H1 (cell line): ENCODE results near the gene ITFG2. TPM values are rescaled to one million over a fixed set of nuclear protein-coding genes. Genes with fewer than 3 reads are reported as not detected.

Experiments
- CTCF ChIA-PET: fragments of 300-600 bp; sonication (Branson Sonifier 250); formaldehyde crosslinking; loops from one replicate; lab custom pipeline; 2021; ENCODE audit not compliant: partially characterized antibody; lab: Charles Lee
- POLR2A ChIA-PET: fragments of 300-600 bp; sonication (Branson Sonifier 250); formaldehyde crosslinking; loops from one replicate; lab custom pipeline; 2021; ENCODE audit warnings: inconsistent platforms; ENCODE audit not compliant: partially characterized antibody; lab: Charles Lee
- DNase-seq, 2 experiments: peaks; one replicate each; pipeline versions ENCODE4 v3.0.0 to v3.0.0-alpha.2; 2010 to 2022; ENCODE audit warnings: low spot score in 2 of 2, low read depth in 1 of 2, mixed read lengths in 1 of 2
- FAIRE-seq: peaks from 2 replicates; lab custom pipeline; 2011; peaks lifted over from hg19 to GRCh38; lab: Jason Lieb, UNC
- H2AFZ ChIP-seq: 2 replicates; pipeline ENCODE4 v1.8.1; 2012; ENCODE audit warnings: low read length, inconsistent platforms
- H2AK5ac ChIP-seq: 2 replicates; pipeline ENCODE4 v1.6.1; 2013; ENCODE audit warnings: low read depth, low read length
- H2BK120ac ChIP-seq: replicated peaks from 2 replicates; pipeline ENCODE3; 2013; ENCODE audit warnings: low read depth, low read length, inconsistent platforms
- H2BK12ac ChIP-seq: 2 replicates; pipeline ENCODE4 v1.6.1; 2013; ENCODE audit warnings: low read depth, low read length
- H2BK15ac ChIP-seq: 2 replicates; pipeline ENCODE4 v1.6.1; 2013; ENCODE audit warnings: low read length
- H2BK20ac ChIP-seq: 2 replicates; pipeline ENCODE4 v1.6.1; 2013; ENCODE audit warnings: low read length
- H2BK5ac ChIP-seq: 2 replicates; pipeline ENCODE4 v1.6.1; 2013; ENCODE audit warnings: low read depth, low read length
- H3K14ac ChIP-seq: 2 replicates; pipeline ENCODE4 v1.6.1; 2013; ENCODE audit warnings: inconsistent platforms; ENCODE audit not compliant: insufficient read length
- H3K18ac ChIP-seq: 2 replicates; pipeline ENCODE4 v1.6.1; 2013; ENCODE audit warnings: low read length; ENCODE audit errors: extremely low read depth
- H3K23ac ChIP-seq: 2 replicates; pipeline ENCODE4 v1.6.1; 2013; ENCODE audit warnings: inconsistent platforms; ENCODE audit not compliant: insufficient read length
- H3K23me2 ChIP-seq: 2 replicates; pipeline ENCODE4 v1.6.1; 2013; ENCODE audit warnings: low read depth, low read length
- H3K27ac ChIP-seq: 2 replicates; pipeline ENCODE4 v1.6.1; 2011; ENCODE audit warnings: low read depth, low read length, inconsistent platforms
- H3K27me3 ChIP-seq, 4 experiments: replicated peaks in 1 of 4; 1 replicate in 1 of 4; 2 replicates in 3 of 4; pipeline versions ENCODE4 v1.6.1 to v1.8.1; 2011 to 2013; ENCODE audit warnings: low read length in 3 of 4, mild to moderate bottlenecking in 3 of 4, inconsistent platforms in 2 of 4, mixed read lengths in 2 of 4, moderate library complexity in 1 of 4; ENCODE audit not compliant: control insufficient read depth in 3 of 4, insufficient read depth in 3 of 4; ENCODE audit errors: extremely low read depth in 1 of 4
- H3K36me3 ChIP-seq, 4 experiments: 2 replicates each; pipeline versions ENCODE4 v1.6.1 to v1.8.1; 2011 to 2013; ENCODE audit warnings: mild to moderate bottlenecking in 4 of 4, low read length in 3 of 4, moderate library complexity in 2 of 4, control low read depth in 1 of 4, inconsistent platforms in 1 of 4; ENCODE audit not compliant: insufficient read depth in 4 of 4, control insufficient read depth in 2 of 4
- H3K4ac ChIP-seq: replicated peaks from 2 replicates; pipeline ENCODE3; 2013; ENCODE audit warnings: low read length, low read depth, mixed read lengths, inconsistent platforms; ENCODE audit not compliant: insufficient read length
- H3K4me1 ChIP-seq, 4 experiments: replicated peaks in 1 of 4; 1 replicate in 1 of 4; 2 replicates in 3 of 4; pipeline versions ENCODE4 v1.6.1 to v1.8.1; 2011 to 2013; ENCODE audit warnings: low read length in 3 of 4, inconsistent platforms in 2 of 4, mixed read lengths in 1 of 4; ENCODE audit not compliant: insufficient read depth in 4 of 4, control insufficient read depth in 3 of 4
- H3K4me2 ChIP-seq, 2 experiments: 2 replicates each; pipeline versions ENCODE4 v1.6.1 to v1.8.1; 2011 to 2013; ENCODE audit warnings: low read depth in 2 of 2, low read length in 2 of 2, control low read depth in 1 of 2, inconsistent platforms in 1 of 2, mild to moderate bottlenecking in 1 of 2; ENCODE audit not compliant: insufficient read depth in 1 of 2
- H3K4me3 ChIP-seq, 4 experiments: fragments of 200-600, 300-600 bp in 1 of 4; sonication (generic), shearing (Covaris generic), sonication (Bioruptor Twin) in 1 of 4; 2 replicates each; pipeline versions ENCODE4 v1.5.1 to v1.8.1; 2011 to 2016; ENCODE audit warnings: low read length in 4 of 4, low read depth in 3 of 4, control low read depth in 2 of 4, inconsistent platforms in 2 of 4, mild to moderate bottlenecking in 2 of 4, mixed read lengths in 1 of 4, moderate library complexity in 1 of 4; ENCODE audit not compliant: insufficient read depth in 2 of 4; ENCODE audit errors: extremely low read depth in 1 of 4
- H3K56ac ChIP-seq: replicated peaks from 2 replicates; pipeline ENCODE3; 2013; ENCODE audit warnings: low read depth, mild to moderate bottlenecking, mixed read lengths, low read length, inconsistent platforms; ENCODE audit not compliant: insufficient read length
- H3K79me1 ChIP-seq: 2 replicates; pipeline ENCODE4 v1.6.1; 2013; ENCODE audit warnings: low read depth, low read length, control low read depth
- H3K79me2 ChIP-seq, 2 experiments: 2 replicates each; pipeline versions ENCODE4 v1.6.1 to v1.8.1; 2012 to 2013; ENCODE audit warnings: low read length in 2 of 2, mild to moderate bottlenecking in 2 of 2, inconsistent platforms in 1 of 2; ENCODE audit not compliant: insufficient read depth in 2 of 2, control insufficient read depth in 1 of 2
- H3K9ac ChIP-seq, 4 experiments: replicated peaks in 1 of 4; 1 replicate in 1 of 4; 2 replicates in 3 of 4; pipeline versions ENCODE4 v1.6.1 to v1.8.1; 2011 to 2013; ENCODE audit warnings: low read depth in 3 of 4, low read length in 3 of 4, control low read depth in 2 of 4, mild to moderate bottlenecking in 2 of 4, moderate library complexity in 2 of 4, inconsistent platforms in 1 of 4; ENCODE audit errors: extremely low read depth in 1 of 4
- H3K9me3 ChIP-seq, 2 experiments: 2 replicates each; pipeline versions ENCODE4 v1.6.1 to v1.8.1; 2012 to 2013; ENCODE audit warnings: mild to moderate bottlenecking in 2 of 2, moderate library complexity in 2 of 2, control low read depth in 1 of 2, inconsistent platforms in 1 of 2, low read depth in 1 of 2, low read length in 1 of 2, mixed read lengths in 1 of 2; ENCODE audit not compliant: insufficient read depth in 2 of 2
- H4K20me1 ChIP-seq, 2 experiments: replicated peaks in 1 of 2; 2 replicates each; pipeline versions ENCODE3 to v1.8.1; 2011 to 2013; ENCODE audit warnings: inconsistent platforms in 2 of 2, low read length in 2 of 2, mild to moderate bottlenecking in 1 of 2; ENCODE audit not compliant: insufficient read depth in 2 of 2, control insufficient read depth in 1 of 2
- H4K5ac ChIP-seq: 2 replicates; pipeline ENCODE4 v1.6.1; 2013; ENCODE audit warnings: low read length, low read depth, mixed read lengths, inconsistent platforms; ENCODE audit not compliant: insufficient read length
- H4K8ac ChIP-seq: 2 replicates; pipeline ENCODE4 v1.8.0; 2013; ENCODE audit warnings: mild to moderate bottlenecking, moderate library complexity, low read length, inconsistent platforms; ENCODE audit not compliant: insufficient read depth; ENCODE audit errors: extremely low read depth
- H4K91ac ChIP-seq: replicated peaks from 2 replicates; pipeline ENCODE3; 2013; ENCODE audit warnings: low read length, mixed read lengths, inconsistent platforms; ENCODE audit not compliant: insufficient read length
- CBX5 ChIP-seq: fragments of 300-800, 300-1000 bp; sonication (generic); IDR thresholded peaks from 2 replicates; pipeline ENCODE4 v1.7.1; 2016; ENCODE audit warnings: antibody characterized with exemption, low read length, low read depth
- CTBP2 ChIP-seq: IDR thresholded peaks from 2 replicates; pipeline ENCODE4 v1.7.0; 2011; ENCODE audit warnings: borderline replicate concordance, mild to moderate bottlenecking, moderate library complexity, mixed read lengths, low read length; ENCODE audit not compliant: insufficient read depth, insufficient read length
- FOSL1 ChIP-seq: IDR thresholded peaks from 2 replicates; pipeline ENCODE4 v1.6.1; 2011; ENCODE audit warnings: mild to moderate bottlenecking, low read depth, low read length, moderate library complexity; ENCODE audit not compliant: insufficient read depth
- HDAC6 ChIP-seq: IDR thresholded peaks from one replicate; pipeline ENCODE4 v1.7.1; 2012; ENCODE audit warnings: low read depth, mild to moderate bottlenecking, inconsistent platforms, low read length, moderate library complexity
- KDM1A ChIP-seq: fragments of 200-600, 300-600 bp; sonication (generic); IDR thresholded peaks from 2 replicates; pipeline ENCODE4 v1.7.1; 2016; ENCODE audit warnings: mild to moderate bottlenecking, low read length, borderline replicate concordance
- KDM4A ChIP-seq: IDR thresholded peaks from one replicate; pipeline ENCODE4 v1.7.1; 2012; ENCODE audit warnings: low read depth, mild to moderate bottlenecking, moderate library complexity, low read length, inconsistent platforms; ENCODE audit not compliant: severe bottlenecking
- MAFK ChIP-seq: IDR thresholded peaks from 2 replicates; pipeline ENCODE4 v1.6.1; 2012; ENCODE audit warnings: low read depth, mild to moderate bottlenecking, improper control_type of control experiment, low read length
- NRF1 ChIP-seq: IDR thresholded peaks from 2 replicates; pipeline ENCODE4 v1.6.1; 2011; ENCODE audit warnings: mild to moderate bottlenecking, low read depth, low read length, improper control_type of control experiment
- SIN3A ChIP-seq, 2 experiments: IDR thresholded peaks in 1 of 2; conservative IDR thresholded peaks in 1 of 2; 2 replicates each; pipeline ENCODE4 v1.6.1; 2011 to 2012; ENCODE audit warnings: low read length in 2 of 2, improper control_type of control experiment in 1 of 2, low read depth in 1 of 2, mild to moderate bottlenecking in 1 of 2
- SP4 ChIP-seq: IDR thresholded peaks from 2 replicates; pipeline ENCODE4 v1.6.1; 2012; ENCODE audit warnings: low read length, inconsistent platforms
- SUZ12 ChIP-seq: fragments of 200-600 bp; sonication (generic); IDR thresholded peaks from 2 replicates; pipeline ENCODE4 v1.6.1; 2012; ENCODE audit warnings: mild to moderate bottlenecking, inconsistent platforms, low read length, moderate library complexity, mixed read lengths
- WGBS, 2 experiments: shearing (Covaris generic) in 1 of 2; methylation state at CpG; one replicate each; pipeline versions ENCODE4 v1.1.6 to v1.1.7; 2013 to 2015; ENCODE audit warnings: low lambda C conversion rate in 2 of 2, mixed read lengths in 2 of 2, inconsistent platforms in 1 of 2, low coverage in 1 of 2, missing lambda C conversion rate in 1 of 2; ENCODE audit not compliant: insufficient replicate concordance in 2 of 2, insufficient coverage in 1 of 2, insufficient read length in 1 of 2; ENCODE audit errors: extremely low coverage in 1 of 2, missing lambda C conversion rate in 1 of 2; 5-methylcytosine and 5-hydroxymethylcytosine counted together
- polyA plus RNA-seq, 7 experiments: library from polyadenylated mRNA; depleted of rRNA in 3 of 7; stranded (reverse) in 5 of 7; unstranded in 2 of 7; fragments of >200 nt in 5 of 7; fragments of 200-250 nt in 2 of 7; gene quantifications; 1 replicate in 5 of 7; 2 replicates in 1 of 7; 4 replicates in 1 of 7; pipeline versions ENCODE4 v1.2.1 to v1.2.3, GENCODE V29; 2011 to 2013; ENCODE audit warnings: missing spikeins in 2 of 7, mixed read lengths in 2 of 7
- total RNA-seq: library from RNA; stranded (reverse); fragmentation: NEBNext Ultra II Directional; extraction: Animal tissue kit (Norgen Biotek cat#: 25700); gene quantifications from 2 replicates; pipeline ENCODE4 v1.2.1, GENCODE V29; 2021
- TF ChIP-seq, protein P1 (sequence below): IDR thresholded peaks from 2 replicates; pipeline ENCODE4 v1.6.1; 2011; ENCODE audit warnings: low read depth, mild to moderate bottlenecking, low read length; ENCODE audit not compliant: insufficient read depth
- TF ChIP-seq, protein P2 (sequence below): IDR thresholded peaks from 2 replicates; pipeline ENCODE4 v1.6.1; 2012; ENCODE audit warnings: inconsistent platforms

ITFG2 gene
- total and polyA plus RNA-seq, 2 of the 8 experiments (the other 6 are each of a cell fraction or from before 2014, with no cell fraction given) = 15.0 to 22.9 TPM

DNA sequence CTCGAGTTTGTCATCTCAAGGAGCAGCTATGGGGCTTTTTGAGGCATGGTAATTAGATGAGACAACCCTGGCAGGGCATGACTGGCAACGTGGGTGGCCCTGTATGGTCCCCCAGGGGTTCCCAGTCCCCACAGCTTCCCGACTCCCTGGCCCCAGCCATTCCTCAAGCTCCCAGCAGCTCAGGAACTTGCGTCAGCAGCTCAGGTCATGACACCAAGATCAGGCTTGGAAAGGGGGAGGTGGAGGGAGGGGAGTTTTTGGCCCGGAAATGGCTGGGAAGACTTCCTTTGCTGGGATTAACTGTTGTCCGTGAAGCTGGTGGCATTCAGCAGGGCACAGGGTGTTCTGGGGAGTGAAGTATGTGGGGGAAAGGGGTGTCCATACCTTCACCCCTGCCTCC lies 32.8 kb downstream of the ITFG2 start:
- Histone ChIP-seq H2AK5ac (no peak overlapping the region), H2BK5ac (no peak overlapping the region), H3K14ac (no peak overlapping the region), H4K5ac (no peak overlapping the region), H3K56ac (no peak overlapping the region), H3K23me2 (no peaks in the 10 kb centered on the region), H2BK120ac (no peak overlapping the region), H2BK12ac (no peak overlapping the region), H3K36me3 (no peaks in the 10 kb centered on the region), H3K27ac (no peak overlapping the region), H3K4me3 (no peak overlapping the region), H3K4ac (no peak overlapping the region), H3K4me1 (peaks cover 0 to 4% (median 3%) of the 10 kb centered on the region in 4 experiments; a peak in 6 of 7 replicates), H4K91ac (peak overlapping the region; percentile 56), H3K79me2 (no peaks in the 10 kb centered on the region), H4K8ac (no peak overlapping the region), H3K4me2 (no peak overlapping the region), H2AFZ (no peak overlapping the region), H2BK20ac (no peak overlapping the region), H3K23ac (no peak overlapping the region), H3K9ac (no peak overlapping the region), H3K18ac (no peak overlapping the region), H3K27me3 (no peaks in the 10 kb centered on the region), H3K79me1 (no peaks in the 10 kb centered on the region), H3K9me3 (no peaks in the 10 kb centered on the region), H4K20me1 (peaks cover 0 to 3% of the 10 kb centered on the region in 2 experiments), H2BK15ac (no peak overlapping the region; the same call in 1 of the 2 replicates)
- 66% methylated on average over 6 of the region's 6 CpGs; no CpG with 5 or more reads in 1 of the 2 experiments for WGBS, 2 experiments
- CTCF ChIA-PET = interaction anchor here (0.5 to 7.4 kb wide), 35 partner anchors 11 to 1261 kb away, joined by 3 to 84 read pairs (median 5); partner anchors contain the start of genes FOXM1, NRIP2, RHNO1 and TEX52
- POLR2A ChIA-PET = interaction anchor here (0.6 to 3.5 kb wide), 11 partner anchors 10 to 1124 kb away, joined by 3 to 31 read pairs (median 3); partner anchors contain the start of genes FOXM1, ITFG2, NRIP2 and RHNO1
- FAIRE-seq (no peak), DNase-seq (no peak)
- TF ChIP-seq NRF1 (no peak), CBX5 (no peak), HDAC6 (no peak), KDM1A (no peak), FOSL1 (no peak), MAFK (no peak), CTBP2 (no peak), SP4 (no peak), SUZ12 (no peak), SIN3A (conservative IDR thresholded peaks at IDR 0.05 in 1 of 2, IDR thresholded peaks at IDR 0.05 in 1 of 2; ENCODE audit: low read depth in 1 of 2, low read length in 2 of 2) (no peak), KDM4A (no peak)
- TF ChIP-seq, protein P1, sequence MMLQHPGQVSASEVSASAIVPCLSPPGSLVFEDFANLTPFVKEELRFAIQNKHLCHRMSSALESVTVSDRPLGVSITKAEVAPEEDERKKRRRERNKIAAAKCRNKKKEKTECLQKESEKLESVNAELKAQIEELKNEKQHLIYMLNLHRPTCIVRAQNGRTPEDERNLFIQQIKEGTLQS = no peak
- TF ChIP-seq, protein P2, sequence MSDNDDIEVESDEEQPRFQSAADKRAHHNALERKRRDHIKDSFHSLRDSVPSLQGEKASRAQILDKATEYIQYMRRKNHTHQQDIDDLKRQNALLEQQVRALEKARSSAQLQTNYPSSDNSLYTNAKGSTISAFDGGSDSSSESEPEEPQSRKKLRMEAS = no peak
